A549 (cell line): ENCODE data around the gene THOC7. TPM values are rescaled to one million over a fixed set of nuclear protein-coding genes. Genes with fewer than 3 reads are reported as not detected.

ENCODE experiments used
- ATAC-seq, 2 experiments: fragments of 200-7000 bp in 1 of 2; fragments of >200 bp in 1 of 2; cut with Nextera tagmentation in 1 of 2; cut with Tn5 transposase in 1 of 2; 3 replicates each; pipeline versions ENCODE4 v1.8.0 to v1.9.1; 2018 to 2020; ENCODE audit warnings: mild to moderate bottlenecking in 1 of 2, moderate library complexity in 1 of 2
- CTCF ChIA-PET: fragments of 300-600 bp; sonication (Branson Sonifier 250); formaldehyde crosslinking; extraction: SDS; loops from one replicate; lab custom pipeline; 2021; ENCODE audit warnings: antibody characterized with exemption, inconsistent platforms; lab: Yijun Ruan, JAX
- POLR2A ChIA-PET: fragments of 350-600 bp; formaldehyde crosslinking; extraction: SDS; loops from one replicate; lab custom pipeline; 2021; ENCODE audit warnings: antibody characterized with exemption, inconsistent platforms; lab: Yijun Ruan, JAX
- DNase-seq, 2 experiments: peaks; one replicate each; pipeline versions ENCODE4 v3.0.0 to v3.0.0-alpha.2; 2011 to 2016; ENCODE audit warnings: low read depth in 1 of 2, low spot score in 1 of 2
- FAIRE-seq: peaks from 2 replicates; lab custom pipeline; 2011; peaks lifted over from hg19 to GRCh38; lab: Jason Lieb, UNC
- H3K27ac ChIP-seq, 2 experiments: fragments of >200 bp; sonication (Bioruptor Twin); formaldehyde crosslinking; 3 replicates each; pipeline ENCODE4 v1.5.1; 2016 to 2017
- H3K4me1 ChIP-seq: fragments of >200 bp; sonication (Bioruptor Twin); formaldehyde crosslinking; 3 replicates; pipeline ENCODE4 v1.6.1; 2016
- H3K4me2 ChIP-seq: fragments of >200 bp; sonication (Bioruptor Twin); formaldehyde crosslinking; 3 replicates; pipeline ENCODE4 v1.6.1; 2016
- H3K4me3 ChIP-seq: fragments of >200 bp; sonication (Bioruptor Twin); formaldehyde crosslinking; 3 replicates; pipeline ENCODE4 v1.5.1; 2016
- H3K9me3 ChIP-seq: fragments of >200 bp; sonication (Bioruptor Twin); formaldehyde crosslinking; 3 replicates; pipeline ENCODE4 v1.6.1; 2016
- CBX2 ChIP-seq: fragments of 200-600 bp; sonication (generic); IDR thresholded peaks from 2 replicates; pipeline ENCODE4 v1.6.1; 2016; ENCODE audit warnings: low read depth, mild to moderate bottlenecking, borderline replicate concordance
- CEBPB ChIP-seq, 2 experiments: fragments of >200 bp in 1 of 2; sonication (Bioruptor Twin) in 1 of 2; formaldehyde crosslinking in 1 of 2; IDR thresholded peaks; 2 replicates each; pipeline ENCODE4 v1.6.1; 2012 to 2016
- CHD2 ChIP-seq: fragments of 150-350 bp; IDR thresholded peaks from 2 replicates; pipeline ENCODE4 v1.6.1; 2014; ENCODE audit warnings: low read length; ENCODE audit not compliant: partially characterized antibody
- EHF ChIP-seq: fragments of 250-450 bp; sonication (Bioruptor Pico); IDR thresholded peaks from 2 replicates; pipeline ENCODE4 v1.5.0; 2020; ENCODE audit warnings: mild to moderate bottlenecking
- EHMT2 ChIP-seq: fragments of 200-600 bp; sonication (generic); IDR thresholded peaks from 2 replicates; pipeline ENCODE4 v1.6.1; 2016; ENCODE audit warnings: antibody characterized with exemption, low read depth, mild to moderate bottlenecking, moderate library complexity
- ESRRA ChIP-seq: fragments of 150-350 bp; IDR thresholded peaks from 2 replicates; pipeline ENCODE4 v1.6.1; 2014; ENCODE audit warnings: mild to moderate bottlenecking, low read length, borderline replicate concordance
- FOSB ChIP-seq: fragments of 250-450 bp; sonication (Bioruptor Pico); IDR thresholded peaks from 2 replicates; pipeline ENCODE4 v1.5.0; 2020; ENCODE audit warnings: mild to moderate bottlenecking, moderate library complexity
- FOSL2 ChIP-seq, 2 experiments: fragments of 450-650 bp in 1 of 2; fragments of >200 bp in 1 of 2; sonication (Bioruptor Twin) in 1 of 2; formaldehyde crosslinking; IDR thresholded peaks; 2 replicates each; pipeline versions ENCODE4 v1.5.0 to v1.6.1; 2016 to 2020; ENCODE audit warnings: mild to moderate bottlenecking in 1 of 2, moderate library complexity in 1 of 2
- HOXA7 ChIP-seq: fragments of 250-450 bp; sonication (Bioruptor Pico); IDR thresholded peaks from 2 replicates; pipeline ENCODE4 v1.5.0; 2020; ENCODE audit warnings: mild to moderate bottlenecking, moderate library complexity
- HOXB5 ChIP-seq: fragments of 250-450 bp; sonication (Bioruptor Pico); IDR thresholded peaks from 2 replicates; pipeline ENCODE4 v1.5.0; 2020; ENCODE audit warnings: mild to moderate bottlenecking, moderate library complexity
- JUNB ChIP-seq: fragments of >200 bp; sonication (Bioruptor Twin); formaldehyde crosslinking; IDR thresholded peaks from 2 replicates; pipeline ENCODE4 v1.6.1; 2016
- KDM1A ChIP-seq: fragments of 200-600 bp; sonication (generic); IDR thresholded peaks from 2 replicates; pipeline ENCODE4 v1.6.1; 2016; ENCODE audit warnings: low read depth, mild to moderate bottlenecking
- MAFK ChIP-seq: fragments of 450-650 bp; IDR thresholded peaks from 2 replicates; pipeline ENCODE4 v1.6.1; 2014; ENCODE audit not compliant: partially characterized antibody
- MAZ ChIP-seq: fragments of 150-350 bp; IDR thresholded peaks from 2 replicates; pipeline ENCODE4 v1.6.1; 2014; ENCODE audit warnings: antibody characterized with exemption, low read depth, low read length, borderline replicate concordance
- NPAS2 ChIP-seq: fragments of 250-450 bp; sonication (Bioruptor Pico); IDR thresholded peaks from 2 replicates; pipeline ENCODE4 v1.8.0; 2022; ENCODE audit warnings: mild to moderate bottlenecking, moderate library complexity, borderline replicate concordance
- NR3C1 ChIP-seq: fragments of >200 bp; sonication (Bioruptor Twin); formaldehyde crosslinking; IDR thresholded peaks from 3 replicates; pipeline ENCODE4 v1.6.1; 2017
- RAD21 ChIP-seq, 2 experiments: fragments of >200 bp in 1 of 2; sonication (Bioruptor Twin) in 1 of 2; formaldehyde crosslinking in 1 of 2; IDR thresholded peaks in 1 of 2; conservative IDR thresholded peaks in 1 of 2; 2 replicates in 1 of 2; 3 replicates in 1 of 2; pipeline ENCODE4 v1.6.1; 2012 to 2018; ENCODE audit warnings: inconsistent platforms in 1 of 2
- RARB ChIP-seq: fragments of 250-450 bp; sonication (Bioruptor Pico); IDR thresholded peaks from 2 replicates; pipeline ENCODE4 v1.8.0; 2021; ENCODE audit warnings: mild to moderate bottlenecking, moderate library complexity
- RFX5 ChIP-seq: fragments of 450-650 bp; IDR thresholded peaks from 2 replicates; pipeline ENCODE4 v1.7.1; 2014; ENCODE audit warnings: antibody characterized with exemption, mild to moderate bottlenecking, moderate library complexity
- TP53 ChIP-seq: fragments of 250-450 bp; sonication (Bioruptor Pico); IDR thresholded peaks from 2 replicates; pipeline ENCODE4 v1.5.0; 2021; ENCODE audit warnings: mild to moderate bottlenecking, moderate library complexity
- ZFP36 ChIP-seq: fragments of 450-650 bp; IDR thresholded peaks from 2 replicates; pipeline ENCODE4 v1.6.1; 2014; ENCODE audit warnings: borderline replicate concordance; ENCODE audit not compliant: partially characterized antibody
- WGBS: methylation state at CpG from one replicate; pipeline ENCODE4 v1.1.6; 2017; ENCODE audit errors: missing lambda C conversion rate; 5-methylcytosine and 5-hydroxymethylcytosine counted together
- polyA plus RNA-seq, 4 experiments: library from polyadenylated mRNA; depleted of rRNA in 3 of 4; stranded (reverse); fragments of >200 nt; fragmentation: RNase III in 1 of 4; extraction: RNeasy Plus Mini Kit Qiagen cat#74134 plus additional on column Dnase treatment in 1 of 4; gene quantifications; 2 replicates in 3 of 4; 3 replicates in 1 of 4; pipeline ENCODE4 v1.2.3, GENCODE V29; 2011 to 2017
- TF ChIP-seq, protein P1 (sequence below): fragments of 200-600 bp; sonication (generic); IDR thresholded peaks from 2 replicates; pipeline ENCODE4 v1.6.1; 2016; ENCODE audit warnings: antibody characterized with exemption, mild to moderate bottlenecking, moderate library complexity
- TF ChIP-seq, protein P2 (sequence below): IDR thresholded peaks from 2 replicates; pipeline ENCODE4 v1.6.1; 2012
- TF ChIP-seq, protein P3 (sequence below): IDR thresholded peaks from 2 replicates; pipeline ENCODE4 v1.6.1; 2012; ENCODE audit warnings: low read depth, borderline replicate concordance
- TF ChIP-seq, protein P4 (sequence below): fragments of 450-650 bp; IDR thresholded peaks from 2 replicates; pipeline ENCODE4 v1.6.1; 2014; ENCODE audit warnings: antibody characterized with exemption

Gene THOC7
- polyA plus RNA-seq, 2 of the 4 experiments (the other 2 are of a cell fraction): 65.2 to 71.7 TPM

DNA sequence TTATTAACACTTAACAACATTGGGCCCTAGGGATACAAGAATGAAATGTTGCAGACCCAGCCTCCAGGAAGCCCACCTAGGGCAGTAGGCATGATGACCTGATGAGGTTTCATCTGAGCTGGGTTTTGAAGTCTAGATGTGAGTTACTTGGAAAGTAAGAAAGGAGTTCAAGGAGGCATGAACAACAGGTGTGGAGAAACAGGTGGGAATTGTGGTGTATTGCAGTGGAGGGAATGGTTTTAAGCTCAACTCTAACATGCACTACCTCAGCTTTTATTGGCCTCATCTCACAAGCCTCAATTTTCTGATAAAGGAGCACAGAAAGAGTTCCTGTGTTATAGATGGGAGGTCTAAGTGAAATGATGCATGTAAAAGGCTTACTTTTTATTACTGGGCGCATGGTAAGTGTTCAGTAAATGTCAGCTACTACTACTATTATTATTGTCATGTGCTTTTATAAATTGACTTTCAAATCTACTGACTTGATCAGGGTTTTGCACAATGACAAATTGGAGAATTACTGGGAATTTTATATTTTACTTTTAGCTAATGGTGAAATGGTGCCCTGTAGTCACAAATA is 29.3 kb upstream of the THOC7 start:
- ChIA-PET CTCF (no interaction called here), POLR2A (no interaction called here)
- H3K27ac ChIP-seq: no peak overlapping the region
- no peaks in the 10 kb centered on the region for H3K9me3 ChIP-seq
- TF ChIP-seq, protein P1, sequence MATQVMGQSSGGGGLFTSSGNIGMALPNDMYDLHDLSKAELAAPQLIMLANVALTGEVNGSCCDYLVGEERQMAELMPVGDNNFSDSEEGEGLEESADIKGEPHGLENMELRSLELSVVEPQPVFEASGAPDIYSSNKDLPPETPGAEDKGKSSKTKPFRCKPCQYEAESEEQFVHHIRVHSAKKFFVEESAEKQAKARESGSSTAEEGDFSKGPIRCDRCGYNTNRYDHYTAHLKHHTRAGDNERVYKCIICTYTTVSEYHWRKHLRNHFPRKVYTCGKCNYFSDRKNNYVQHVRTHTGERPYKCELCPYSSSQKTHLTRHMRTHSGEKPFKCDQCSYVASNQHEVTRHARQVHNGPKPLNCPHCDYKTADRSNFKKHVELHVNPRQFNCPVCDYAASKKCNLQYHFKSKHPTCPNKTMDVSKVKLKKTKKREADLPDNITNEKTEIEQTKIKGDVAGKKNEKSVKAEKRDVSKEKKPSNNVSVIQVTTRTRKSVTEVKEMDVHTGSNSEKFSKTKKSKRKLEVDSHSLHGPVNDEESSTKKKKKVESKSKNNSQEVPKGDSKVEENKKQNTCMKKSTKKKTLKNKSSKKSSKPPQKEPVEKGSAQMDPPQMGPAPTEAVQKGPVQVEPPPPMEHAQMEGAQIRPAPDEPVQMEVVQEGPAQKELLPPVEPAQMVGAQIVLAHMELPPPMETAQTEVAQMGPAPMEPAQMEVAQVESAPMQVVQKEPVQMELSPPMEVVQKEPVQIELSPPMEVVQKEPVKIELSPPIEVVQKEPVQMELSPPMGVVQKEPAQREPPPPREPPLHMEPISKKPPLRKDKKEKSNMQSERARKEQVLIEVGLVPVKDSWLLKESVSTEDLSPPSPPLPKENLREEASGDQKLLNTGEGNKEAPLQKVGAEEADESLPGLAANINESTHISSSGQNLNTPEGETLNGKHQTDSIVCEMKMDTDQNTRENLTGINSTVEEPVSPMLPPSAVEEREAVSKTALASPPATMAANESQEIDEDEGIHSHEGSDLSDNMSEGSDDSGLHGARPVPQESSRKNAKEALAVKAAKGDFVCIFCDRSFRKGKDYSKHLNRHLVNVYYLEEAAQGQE: no peak
- TF ChIP-seq NPAS2 (CRISPR knock-in tag): no peak
- no peak for TF ChIP-seq RFX5
- TF ChIP-seq NR3C1: no peak
- no peak for TF ChIP-seq FOSB (CRISPR knock-in tag)
- no peak for TF ChIP-seq TP53 (CRISPR knock-in tag)
- no peak for TF ChIP-seq RAD21 (conservative IDR thresholded peaks at IDR 0.05 in 1 of 2, IDR thresholded peaks at IDR 0.05 in 1 of 2)
- TF ChIP-seq, protein P2, sequence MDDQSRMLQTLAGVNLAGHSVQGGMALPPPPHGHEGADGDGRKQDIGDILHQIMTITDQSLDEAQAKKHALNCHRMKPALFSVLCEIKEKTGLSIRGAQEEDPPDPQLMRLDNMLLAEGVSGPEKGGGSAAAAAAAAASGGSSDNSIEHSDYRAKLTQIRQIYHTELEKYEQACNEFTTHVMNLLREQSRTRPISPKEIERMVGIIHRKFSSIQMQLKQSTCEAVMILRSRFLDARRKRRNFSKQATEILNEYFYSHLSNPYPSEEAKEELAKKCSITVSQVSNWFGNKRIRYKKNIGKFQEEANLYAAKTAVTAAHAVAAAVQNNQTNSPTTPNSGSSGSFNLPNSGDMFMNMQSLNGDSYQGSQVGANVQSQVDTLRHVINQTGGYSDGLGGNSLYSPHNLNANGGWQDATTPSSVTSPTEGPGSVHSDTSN: no peak
- TF ChIP-seq ZFP36: no peak
- TF ChIP-seq CHD2: no peak
- no peak for TF ChIP-seq MAFK
- TF ChIP-seq ESRRA: no peak
- no peak for TF ChIP-seq JUNB
- TF ChIP-seq EHF (CRISPR knock-in tag): no peak
- TF ChIP-seq RARB (CRISPR knock-in tag): no peak
- no peak for TF ChIP-seq HOXB5
- no peak for TF ChIP-seq CEBPB (IDR thresholded peaks at IDR 0.05)
- no peak for ATAC-seq
- no peak overlapping the region for H3K4me3 ChIP-seq
- 100% methylated on average over 1 of the region's 1 CpG for WGBS
- H3K4me1 ChIP-seq: no peaks in the 10 kb centered on the region
- H3K4me2 ChIP-seq: no peak overlapping the region
- no peak for DNase-seq
- FAIRE-seq: no peak

DNA sequence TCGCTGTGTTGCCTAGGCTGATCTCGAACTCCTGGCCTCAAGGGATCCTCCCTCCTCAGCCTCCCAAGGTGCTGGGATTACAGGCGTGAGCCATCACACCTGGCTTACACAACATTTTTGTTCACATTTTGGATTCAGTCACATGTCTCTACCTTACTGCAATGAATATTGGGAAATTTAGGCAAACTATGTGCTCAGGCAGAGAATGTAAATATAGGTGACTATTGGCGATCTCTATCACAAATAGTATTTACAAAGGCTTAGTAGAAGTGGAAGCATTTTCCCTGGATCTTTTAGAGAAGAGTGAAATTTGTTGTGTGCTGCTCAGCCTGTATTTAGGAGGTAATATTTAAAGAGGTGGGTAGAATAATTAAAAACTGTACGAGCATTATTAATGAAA is 27.9 kb upstream of the THOC7 start:
- no peak overlapping the region for H3K27ac ChIP-seq
- no peak overlapping the region for H3K4me3 ChIP-seq
- no peak overlapping the region for H3K4me2 ChIP-seq
- H3K4me1 ChIP-seq: no peaks in the 10 kb centered on the region
- no peak for ATAC-seq
- DNase-seq: no peak
- FAIRE-seq: no peak
- ChIA-PET CTCF (no interaction called here), POLR2A (no interaction called here)
- H3K9me3 ChIP-seq: no peaks in the 10 kb centered on the region
- 93% methylated on average over 5 of the region's 5 CpGs for WGBS
- TF ChIP-seq ZFP36 (no peak), CBX2 (no peak), EHMT2 (no peak), ESRRA (no peak), KDM1A (no peak), HOXA7 (CRISPR knock-in tag) (no peak), RAD21 (conservative IDR thresholded peaks at IDR 0.05 in 1 of 2, IDR thresholded peaks at IDR 0.05 in 1 of 2) (no peak), FOSL2 (IDR thresholded peaks at IDR 0.05) (no peak), FOSL2 (CRISPR knock-in tag; IDR thresholded peaks at IDR 0.05) (no peak), EHF (CRISPR knock-in tag) (no peak), MAZ (no peak)
- TF ChIP-seq, protein P3, sequence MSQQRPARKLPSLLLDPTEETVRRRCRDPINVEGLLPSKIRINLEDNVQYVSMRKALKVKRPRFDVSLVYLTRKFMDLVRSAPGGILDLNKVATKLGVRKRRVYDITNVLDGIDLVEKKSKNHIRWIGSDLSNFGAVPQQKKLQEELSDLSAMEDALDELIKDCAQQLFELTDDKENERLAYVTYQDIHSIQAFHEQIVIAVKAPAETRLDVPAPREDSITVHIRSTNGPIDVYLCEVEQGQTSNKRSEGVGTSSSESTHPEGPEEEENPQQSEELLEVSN: no peak
- TF ChIP-seq, protein P2: no peak
- TF ChIP-seq, protein P1: no peak
- TF ChIP-seq, protein P4, sequence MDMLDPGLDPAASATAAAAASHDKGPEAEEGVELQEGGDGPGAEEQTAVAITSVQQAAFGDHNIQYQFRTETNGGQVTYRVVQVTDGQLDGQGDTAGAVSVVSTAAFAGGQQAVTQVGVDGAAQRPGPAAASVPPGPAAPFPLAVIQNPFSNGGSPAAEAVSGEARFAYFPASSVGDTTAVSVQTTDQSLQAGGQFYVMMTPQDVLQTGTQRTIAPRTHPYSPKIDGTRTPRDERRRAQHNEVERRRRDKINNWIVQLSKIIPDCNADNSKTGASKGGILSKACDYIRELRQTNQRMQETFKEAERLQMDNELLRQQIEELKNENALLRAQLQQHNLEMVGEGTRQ: no peak
